Measurements from ENCODE around the gene CNKSR1. TPM values are rescaled to one million over a fixed set of nuclear protein-coding genes. Genes with fewer than 3 reads are reported as not detected.

CNKSR1 gene
- total and polyA plus RNA-seq, 2 of the 13 experiments (the other 11 are each of a cell fraction or from before 2014, with no cell fraction given): 3.4 to 8.9 TPM

- Histone ChIP-seq H3K4me2 (ENCODE audit: low read depth, low read length) (no peak overlapping the region), H3K9me3 (ENCODE audit: low read length) (no peaks in the 10 kb centered on the region), H3K4me3 (replicated peaks in 1 of 3; ENCODE audit: insufficient read depth in 1 of 3, low read depth in 2 of 3, low read length in 3 of 3) (no peak overlapping the region), H3K27me3 (ENCODE audit: control insufficient read depth in 1 of 2, insufficient read depth in 2 of 2, low read length in 2 of 2) (peaks cover 1 to 31% of the 10 kb centered on the region in 2 experiments; a peak in 2 of 5 replicates), H3K27ac (ENCODE audit: extremely low read length, insufficient read depth, low read length) (no peak overlapping the region), H2AFZ (ENCODE audit: low read length) (no peak overlapping the region), H3K36me3 (replicated peaks in 1 of 2; ENCODE audit: control insufficient read depth in 1 of 2, insufficient read depth in 2 of 2, low read length in 2 of 2) (no peaks in the 10 kb centered on the region), H3K79me2 (ENCODE audit: insufficient read depth, low read length) (no peaks in the 10 kb centered on the region), H3K9ac (ENCODE audit: insufficient read depth, low read depth, low read length) (no peak overlapping the region), H3K4me1 (ENCODE audit: insufficient read depth, low read length) (no peaks in the 10 kb centered on the region), H4K20me1 (ENCODE audit: insufficient read depth, low read length) (no peaks in the 10 kb centered on the region)
- TF ChIP-seq NAIF1 (CRISPR knock-in tag; IDR thresholded peaks at IDR 0.05; ENCODE audit: borderline replicate concordance) (no peak), ZNF703 (CRISPR knock-in tag; IDR thresholded peaks at IDR 0.05; ENCODE audit: borderline replicate concordance) (no peak)
- no peak for DNase-seq (ENCODE audit: low spot score)
- no peak for FAIRE-seq
- ATAC-seq: no peak; the same call in 2 of the 3 replicates
- ChIA-PET POLR2A (no interaction called here), CTCF (ENCODE audit: low intra/inter-chr PET ratio, low total read pairs) (no interaction called here)
- intact Hi-C loops (cut with micrococcal nuclease; ENCODE audit: unreplicated experiment) (no loop called here), in situ Hi-C loops (cut with HindIII; ENCODE audit: extremely low pct_ligation_motif_present, low pct_unique_long_range_greater_than_20kb) (no loop called here)
- WGBS (ENCODE audit: low lambda C conversion rate): 39% methylated on average over 7 of the region's 11 CpGs
- BruUV-seq (replicated peaks): no TSS peak
Measured at GRCh38 chr1:26197813-26198212, 20.5 kb downstream of the CNKSR1 start.

DNA sequence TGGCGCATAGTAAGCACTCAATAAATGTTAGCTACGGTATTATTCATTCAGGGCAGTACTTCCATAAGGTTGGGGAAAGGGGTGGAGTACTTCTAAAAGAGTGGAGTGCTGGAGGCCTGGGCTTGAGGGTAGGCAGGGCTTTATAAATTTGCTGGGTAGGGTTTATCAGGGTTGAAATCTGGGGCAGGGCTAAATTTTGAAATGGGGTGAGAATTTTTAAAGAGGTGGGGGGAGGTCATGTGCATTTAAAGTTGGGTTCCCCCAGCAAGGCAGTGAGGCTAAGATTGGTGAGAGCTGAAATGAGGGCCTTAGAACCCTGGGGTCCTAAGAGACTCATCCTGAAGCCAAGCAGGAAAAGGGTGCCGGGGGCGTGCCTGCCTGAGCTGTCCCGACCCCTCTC is 23.1 kb downstream of the CNKSR1 start:
- no peak overlapping the region for H3K4me3 ChIP-seq (replicated peaks in 1 of 3; ENCODE audit: insufficient read depth in 1 of 3, low read depth in 2 of 3, low read length in 3 of 3)
- no TSS peak for BruUV-seq (replicated peaks)
- H3K27ac ChIP-seq (ENCODE audit: extremely low read length, insufficient read depth, low read length): no peak overlapping the region
- no peak for FAIRE-seq
- DNase-seq (ENCODE audit: low spot score): no peak
- no peak overlapping the region for H3K9ac ChIP-seq (ENCODE audit: insufficient read depth, low read depth, low read length)
- ChIA-PET POLR2A (no interaction called here), CTCF (ENCODE audit: low intra/inter-chr PET ratio, low total read pairs) (no interaction called here)
- intact Hi-C loops (cut with micrococcal nuclease; ENCODE audit: unreplicated experiment): no loop called here
- 9% methylated on average over 4 of the region's 5 CpGs for WGBS (ENCODE audit: low lambda C conversion rate)
- no peaks in the 10 kb centered on the region for H3K36me3 ChIP-seq (replicated peaks in 1 of 2; ENCODE audit: control insufficient read depth in 1 of 2, insufficient read depth in 2 of 2, low read length in 2 of 2)
- no peaks in the 10 kb centered on the region for H3K9me3 ChIP-seq (ENCODE audit: low read length)
- ATAC-seq: no peak
- no peaks in the 10 kb centered on the region for H4K20me1 ChIP-seq (ENCODE audit: insufficient read depth, low read length)
- no peaks in the 10 kb centered on the region for H3K4me1 ChIP-seq (ENCODE audit: insufficient read depth, low read length)
- H2AFZ ChIP-seq (ENCODE audit: low read length): no peak overlapping the region
- H3K79me2 ChIP-seq (ENCODE audit: insufficient read depth, low read length): no peaks in the 10 kb centered on the region
- peaks cover 3 to 31% of the 10 kb centered on the region in 2 experiments; a peak in 3 of 5 replicates for H3K27me3 ChIP-seq (ENCODE audit: control insufficient read depth in 1 of 2, insufficient read depth in 2 of 2, low read length in 2 of 2)
- in situ Hi-C loops (cut with HindIII; ENCODE audit: extremely low pct_ligation_motif_present, low pct_unique_long_range_greater_than_20kb): no loop called here
- no peak overlapping the region for H3K4me2 ChIP-seq (ENCODE audit: low read depth, low read length)
- TF ChIP-seq ZNF441 (CRISPR knock-in tag; IDR thresholded peaks at IDR 0.05; ENCODE audit: borderline replicate concordance) (no peak), FOSL2 (CRISPR knock-in tag; IDR thresholded peaks at IDR 0.05) (no peak), ZNF510 (CRISPR knock-in tag; IDR thresholded peaks at IDR 0.05; ENCODE audit: low read depth) (no peak), ATF5 (CRISPR knock-in tag; IDR thresholded peaks at IDR 0.05; ENCODE audit: low read depth) (no peak), ZNF143 (CRISPR knock-in tag; IDR thresholded peaks at IDR 0.05) (no peak), ZNF282 (IDR thresholded peaks at IDR 0.05; ENCODE audit: partially characterized antibody) (no peak), PRDM15 (CRISPR knock-in tag; IDR thresholded peaks at IDR 0.05) (no peak), EP300 (IDR thresholded peaks at IDR 0.05; ENCODE audit: low read depth in 2 of 2, low read length in 2 of 2) (no peak), EP300 (CRISPR knock-in tag; IDR thresholded peaks at IDR 0.05; ENCODE audit: borderline replicate concordance) (no peak)
- TF ChIP-seq, protein P1, sequence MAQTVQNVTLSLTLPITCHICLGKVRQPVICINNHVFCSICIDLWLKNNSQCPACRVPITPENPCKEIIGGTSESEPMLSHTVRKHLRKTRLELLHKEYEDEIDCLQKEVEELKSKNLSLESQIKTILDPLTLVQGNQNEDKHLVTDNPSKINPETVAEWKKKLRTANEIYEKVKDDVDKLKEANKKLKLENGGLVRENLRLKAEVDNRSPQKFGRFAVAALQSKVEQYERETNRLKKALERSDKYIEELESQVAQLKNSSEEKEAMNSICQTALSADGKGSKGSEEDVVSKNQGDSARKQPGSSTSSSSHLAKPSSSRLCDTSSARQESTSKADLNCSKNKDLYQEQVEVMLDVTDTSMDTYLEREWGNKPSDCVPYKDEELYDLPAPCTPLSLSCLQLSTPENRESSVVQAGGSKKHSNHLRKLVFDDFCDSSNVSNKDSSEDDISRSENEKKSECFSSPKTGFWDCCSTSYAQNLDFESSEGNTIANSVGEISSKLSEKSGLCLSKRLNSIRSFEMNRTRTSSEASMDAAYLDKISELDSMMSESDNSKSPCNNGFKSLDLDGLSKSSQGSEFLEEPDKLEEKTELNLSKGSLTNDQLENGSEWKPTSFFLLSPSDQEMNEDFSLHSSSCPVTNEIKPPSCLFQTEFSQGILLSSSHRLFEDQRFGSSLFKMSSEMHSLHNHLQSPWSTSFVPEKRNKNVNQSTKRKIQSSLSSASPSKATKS (CRISPR knock-in tag; IDR thresholded peaks at IDR 0.05): no peak

Measured in HepG2 (cell line).